Esophagus muscularis mucosa (tissue), 4 donors: Measurements from ENCODE around the gene AP1B1. TPM values are rescaled to one million over a fixed set of nuclear protein-coding genes. Genes with fewer than 3 reads are reported as not detected.
"Not testable (repeated sequence)": the region's sequence is repeated elsewhere in the genome, so short reads cannot be mapped to it uniquely, and the experiment has no call there.

Experiments
- DNase-seq: peaks from one replicate; pipeline ENCODE4 v3.0.0-alpha.2; 2017; ENCODE audit errors: extremely low spot score
- H3K27ac ChIP-seq, 4 donors: fragments of 200-600 bp; sonication (generic); replicated peaks in 1 of 4; 1 replicate in 3 of 4; 2 replicates in 1 of 4; pipeline ENCODE4 v1.5.1; 2016 to 2019; ENCODE audit warnings: mild to moderate bottlenecking in 1 of 4
- H3K27me3 ChIP-seq, 4 donors: fragments of 200-600 bp; sonication (generic); one replicate each; pipeline versions ENCODE4 v1.5.1 to v1.6.0; 2016 to 2019
- H3K36me3 ChIP-seq, 4 donors: fragments of 200-600 bp; sonication (generic); one replicate each; pipeline ENCODE4 v1.5.1; 2016 to 2019
- H3K4me1 ChIP-seq, 4 donors: fragments of 200-600 bp; sonication (generic); one replicate each; pipeline ENCODE4 v1.5.1; 2016 to 2019
- H3K4me3 ChIP-seq, 4 donors: fragments of 200-600 bp; sonication (generic); 1 replicate in 2 of 4; 2 replicates in 2 of 4; pipeline ENCODE4 v1.5.1; 2016 to 2019; ENCODE audit warnings: mild to moderate bottlenecking in 4 of 4, moderate library complexity in 1 of 4
- H3K9me3 ChIP-seq, 4 donors: fragments of 200-600 bp; sonication (generic); 1 replicate in 3 of 4; 2 replicates in 1 of 4; pipeline ENCODE4 v1.5.1; 2016 to 2019
- CTCF ChIP-seq, 3 experiments: fragments of 200-600 bp in 2 of 3; fragments of 450-650 bp in 1 of 3; sonication (generic) in 2 of 3; IDR thresholded peaks; one replicate each; pipeline ENCODE4 v1.5.1; 2017 to 2019; ENCODE audit warnings: antibody characterized with exemption in 3 of 3, mild to moderate bottlenecking in 2 of 3, moderate library complexity in 1 of 3
- EP300 ChIP-seq: sonication (generic); formaldehyde crosslinking; IDR thresholded peaks from one replicate; pipeline ENCODE4 v1.6.1; 2017; ENCODE audit warnings: antibody characterized with exemption
- POLR2A ChIP-seq: fragments of 450-650 bp; IDR thresholded peaks from one replicate; pipeline ENCODE4 v1.6.1; 2017; ENCODE audit warnings: antibody characterized with exemption, moderate library complexity, mild to moderate bottlenecking, low read depth
- POLR2AphosphoS5 ChIP-seq, 2 donors: sonication (generic); formaldehyde crosslinking; IDR thresholded peaks; one replicate each; pipeline ENCODE4 v1.6.1; 2017; ENCODE audit warnings: antibody characterized with exemption in 2 of 2
- WGBS: methylation state at CpG from one replicate; pipeline ENCODE4 v1.1.5; 2018; 5-methylcytosine and 5-hydroxymethylcytosine counted together
- intact Hi-C: fragments of 100-400 bp; cut with DNase I; formaldehyde crosslinking; loops from one replicate; pipeline ENCODE4 v1.15.1; 2023
- total RNA-seq, 4 donors: library from RNA; depleted of rRNA; stranded (reverse); fragments of >200 nt; gene quantifications; one replicate each; pipeline versions ENCODE4 v1.1.0 to v1.2.1, GENCODE V29; 2016

The AP1B1 gene
- total RNA-seq, 4 donors from 2014 or later = 55.6 to 72.2 (median 57.4) TPM

GRCh38 chr22:29377979-29378378 lies 10.4 kb downstream of the AP1B1 start:
- Histone ChIP-seq H3K36me3 (peaks cover 14 to 44% (median 28%) of the 10 kb centered on the region in 4 donors), H3K27ac (no peak overlapping the region), H3K4me1 (peaks cover 0 to 16% (median 7%) of the 10 kb centered on the region in 4 donors), H3K4me3 (no peak overlapping the region), H3K9me3 (no peaks in the 10 kb centered on the region), H3K27me3 (no peaks in the 10 kb centered on the region)
- no peak for DNase-seq
- intact Hi-C loops = no loop called here
- WGBS = 84% methylated on average over 7 of the region's 7 CpGs
- TF ChIP-seq POLR2A = no peak
- no peak for TF ChIP-seq CTCF (IDR thresholded peaks at IDR 0.05)
- TF ChIP-seq EP300 = no peak
- no peak for TF ChIP-seq POLR2AphosphoS5 (IDR thresholded peaks at IDR 0.05)

GRCh38 chr22:29376705-29377104 lies 11.7 kb downstream of the AP1B1 start:
- H3K36me3 ChIP-seq = peaks cover 14 to 38% (median 27%) of the 10 kb centered on the region in 4 donors
- H3K27me3 ChIP-seq, intact Hi-C loops, H3K27ac ChIP-seq, H3K4me3 ChIP-seq, H3K9me3 ChIP-seq, DNase-seq: not testable (repeated sequence)
- H3K4me1 ChIP-seq = peaks cover 0 to 15% (median 3%) of the 10 kb centered on the region in 4 donors
- WGBS = 96% methylated on average over 5 of the region's 5 CpGs

- Histone ChIP-seq H3K36me3 (peaks cover 14 to 34% (median 28%) of the 10 kb centered on the region in 4 donors), H3K9me3 (no peaks in the 10 kb centered on the region), H3K4me1 (peaks cover 0 to 15% (median 3%) of the 10 kb centered on the region in 4 donors), H3K27me3 (no peaks in the 10 kb centered on the region), H3K27ac (no peak overlapping the region), H3K4me3 (no peak overlapping the region)
- DNase-seq = no peak
- 63% methylated on average over 4 of the region's 4 CpGs for WGBS
- no peak for TF ChIP-seq POLR2AphosphoS5 (IDR thresholded peaks at IDR 0.05)
- no peak for TF ChIP-seq CTCF (IDR thresholded peaks at IDR 0.05)
- no peak for TF ChIP-seq EP300
- no peak for TF ChIP-seq POLR2A
- intact Hi-C loops = no loop called here
Observed at GRCh38 chr22:29375398-29376076, 12.8 kb downstream of the AP1B1 start.

- H3K27ac ChIP-seq, H3K4me3 ChIP-seq, DNase-seq, intact Hi-C loops, H3K27me3 ChIP-seq, H3K9me3 ChIP-seq: not testable (repeated sequence)
- WGBS = 98% methylated on average over 7 of the region's 7 CpGs
- Histone ChIP-seq H3K4me1 (peaks cover 0 to 13% (median 5%) of the 10 kb centered on the region in 4 donors), H3K36me3 (peaks cover 14 to 36% (median 29%) of the 10 kb centered on the region in 4 donors)
Observed at GRCh38 chr22:29374806-29375205, 13.6 kb downstream of the AP1B1 start.

- TF ChIP-seq CTCF (IDR thresholded peaks at IDR 0.05) = no peak
- TF ChIP-seq POLR2A = no peak
- no peak for TF ChIP-seq EP300
- no peak for TF ChIP-seq POLR2AphosphoS5 (IDR thresholded peaks at IDR 0.05)
- no peaks in the 10 kb centered on the region for H3K9me3 ChIP-seq
- peaks cover 0 to 16% (median 8%) of the 10 kb centered on the region in 4 donors for H3K4me1 ChIP-seq
- 95% methylated on average over 6 of the region's 6 CpGs for WGBS
- H3K27me3 ChIP-seq = no peaks in the 10 kb centered on the region
- H3K27ac ChIP-seq = no peak overlapping the region
- peaks cover 14 to 36% (median 27%) of the 10 kb centered on the region in 4 donors for H3K36me3 ChIP-seq
- DNase-seq = no peak
- H3K4me3 ChIP-seq = no peak overlapping the region
- intact Hi-C loops = no loop called here
Observed at GRCh38 chr22:29374401-29374800, 14.0 kb downstream of the AP1B1 start.

GRCh38 chr22:29370537-29370936 lies 17.8 kb downstream of the AP1B1 start:
- H3K9me3 ChIP-seq = no peaks in the 10 kb centered on the region
- peaks cover 0 to 31% (median 13%) of the 10 kb centered on the region in 4 donors for H3K36me3 ChIP-seq
- no peak for DNase-seq
- 65% methylated on average over 7 of the region's 7 CpGs for WGBS
- no peaks in the 10 kb centered on the region for H3K27me3 ChIP-seq
- H3K27ac ChIP-seq = no peak overlapping the region
- no peak for TF ChIP-seq EP300
- no peak for TF ChIP-seq POLR2AphosphoS5 (IDR thresholded peaks at IDR 0.05)
- no peak for TF ChIP-seq POLR2A
- TF ChIP-seq CTCF (IDR thresholded peaks at IDR 0.05) = no peak
- H3K4me1 ChIP-seq = peaks cover 0 to 30% (median 21%) of the 10 kb centered on the region in 4 donors
- H3K4me3 ChIP-seq = no peak overlapping the region
- intact Hi-C loops = no loop called here
